Skeletal muscle tissue (tissue), 4 donors: ENCODE data around the gene SYT2. TPM values are rescaled to one million over a fixed set of nuclear protein-coding genes. Genes with fewer than 3 reads are reported as not detected.
"Not testable (repeated sequence)": the region's sequence is repeated elsewhere in the genome, so short reads cannot be mapped to it uniquely, and the experiment has no call there.

Source experiments
- H3K27ac ChIP-seq: one replicate; pipeline ENCODE4 v1.7.0; 2013; ENCODE audit warnings: mild to moderate bottlenecking, low read depth, low read length, inconsistent platforms
- H3K27me3 ChIP-seq, 3 donors: one replicate each; pipeline ENCODE4 v1.7.0; 2013; ENCODE audit warnings: low read length in 3 of 3; ENCODE audit not compliant: control insufficient read depth in 3 of 3, insufficient read depth in 3 of 3
- H3K36me3 ChIP-seq, 3 donors: one replicate each; pipeline ENCODE4 v1.7.0; 2013; ENCODE audit warnings: low read length in 3 of 3; ENCODE audit not compliant: control insufficient read depth in 3 of 3, insufficient read depth in 3 of 3
- H3K4me1 ChIP-seq, 3 donors: one replicate each; pipeline ENCODE4 v1.7.0; 2013; ENCODE audit warnings: low read length in 3 of 3, mild to moderate bottlenecking in 3 of 3; ENCODE audit not compliant: control insufficient read depth in 3 of 3, insufficient read depth in 3 of 3
- H3K4me3 ChIP-seq, 3 donors: one replicate each; pipeline ENCODE4 v1.7.0; 2013; ENCODE audit warnings: low read length in 3 of 3
- H3K9ac ChIP-seq, 3 donors: one replicate each; pipeline ENCODE4 v1.7.0; 2013; ENCODE audit warnings: low read length in 3 of 3, mild to moderate bottlenecking in 3 of 3, moderate library complexity in 2 of 3, low read depth in 1 of 3
- H3K9me3 ChIP-seq, 3 donors: one replicate each; pipeline ENCODE4 v1.7.0; 2013; ENCODE audit warnings: low read length in 3 of 3; ENCODE audit not compliant: control insufficient read depth in 3 of 3
- total RNA-seq: library from RNA; depleted of rRNA; stranded (reverse); fragments of >200 nt; gene quantifications from one replicate; pipeline ENCODE4 v1.2.3, GENCODE V29; 2014
- donor health status: Osteomylitis.

SYT2 gene
- total RNA-seq, 1 donor from 2014 or later: under 0.01 TPM

DNA sequence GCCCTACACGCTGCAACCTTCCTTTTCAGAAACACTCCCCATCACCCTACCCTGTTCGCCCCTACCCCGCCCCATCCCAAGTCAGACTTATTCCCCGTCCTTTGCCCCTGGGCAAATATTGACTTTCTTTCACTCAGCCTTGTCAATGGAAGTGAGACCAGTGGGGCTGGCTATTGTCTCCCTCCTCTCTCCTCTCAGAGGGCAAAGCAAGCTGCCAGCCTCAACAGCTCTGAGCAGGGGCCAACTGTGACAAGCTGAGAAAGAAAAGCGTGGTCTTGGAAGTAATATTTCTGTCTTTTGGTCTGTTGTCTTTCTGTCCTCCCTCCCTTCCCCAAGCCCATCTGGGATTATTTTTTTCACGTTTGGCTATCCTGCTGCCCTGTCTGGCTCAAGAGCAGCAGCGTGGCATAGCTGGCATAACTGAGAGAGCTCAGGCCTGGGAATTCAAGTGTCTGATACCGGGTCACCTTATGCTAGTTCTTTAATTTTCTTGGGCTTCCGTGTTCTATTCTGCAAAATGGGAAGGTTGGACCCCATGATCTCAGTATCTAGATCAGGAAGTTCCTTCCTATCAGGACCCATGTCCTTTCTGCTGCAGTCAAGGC lies 71.5 kb downstream of the SYT2 start:
- not testable (repeated sequence) for H3K9me3 ChIP-seq

DNA sequence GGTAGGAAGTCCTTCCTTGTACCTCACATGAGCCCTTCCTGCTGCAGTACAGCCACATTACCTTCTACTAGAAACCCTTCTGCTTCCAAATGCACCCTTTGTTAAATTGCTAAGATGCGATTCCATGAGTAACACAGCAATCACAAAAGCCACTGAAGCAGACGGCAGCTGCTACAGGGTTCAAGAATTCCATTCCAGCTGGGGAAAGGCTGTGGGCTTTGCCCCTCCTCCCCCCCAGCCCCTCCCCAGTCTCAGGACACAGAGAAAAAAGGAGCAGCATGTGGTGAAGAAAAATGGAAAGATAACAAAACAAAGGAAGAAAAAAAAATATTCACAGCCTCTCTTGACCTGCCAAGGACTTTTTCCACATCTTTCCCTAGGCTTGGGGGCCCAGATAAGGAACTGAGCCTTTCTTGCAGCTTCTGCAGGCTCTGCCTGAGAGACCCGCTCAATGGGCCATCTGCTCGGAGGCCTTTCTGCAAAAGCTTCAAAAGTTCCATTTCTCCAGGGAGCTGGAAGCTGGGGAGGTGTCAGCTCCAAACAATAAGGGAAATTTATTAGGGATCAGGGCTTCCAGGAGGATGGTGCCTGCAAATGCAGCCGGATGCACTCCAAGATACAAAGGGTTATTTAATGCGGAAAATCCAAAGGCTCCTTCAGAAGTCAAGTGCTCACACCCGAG lies 72.1 kb downstream of the SYT2 start:
- no peaks in the 10 kb centered on the region for H3K9me3 ChIP-seq
- H3K9ac ChIP-seq: no peak overlapping the region
- no peak overlapping the region for H3K27ac ChIP-seq
- peaks cover 6 to 9% (median 6%) of the 10 kb centered on the region in 3 donors for H3K4me1 ChIP-seq
- peaks cover 36 to 48% (median 42%) of the 10 kb centered on the region in 3 donors for H3K27me3 ChIP-seq
- H3K4me3 ChIP-seq: no peak overlapping the region
- no peaks in the 10 kb centered on the region for H3K36me3 ChIP-seq

More for the DNA sequence above, 71.5 kb downstream of the SYT2 start:
- not testable (repeated sequence) for H3K36me3 ChIP-seq, H3K27ac ChIP-seq, H3K9ac ChIP-seq, H3K4me3 ChIP-seq
- peaks cover 33 to 52% (median 41%) of the 10 kb centered on the region in 3 donors for H3K27me3 ChIP-seq
- H3K4me1 ChIP-seq: peaks cover 6 to 14% (median 7%) of the 10 kb centered on the region in 3 donors

GRCh38 chr1:202637321-202638018 lies 72.8 kb downstream of the SYT2 start:
- not testable (repeated sequence) for H3K4me1 ChIP-seq, H3K4me3 ChIP-seq, H3K9ac ChIP-seq, H3K36me3 ChIP-seq, H3K9me3 ChIP-seq, H3K27ac ChIP-seq
- H3K27me3 ChIP-seq: peaks cover 29 to 41% (median 37%) of the 10 kb centered on the region in 3 donors

DNA sequence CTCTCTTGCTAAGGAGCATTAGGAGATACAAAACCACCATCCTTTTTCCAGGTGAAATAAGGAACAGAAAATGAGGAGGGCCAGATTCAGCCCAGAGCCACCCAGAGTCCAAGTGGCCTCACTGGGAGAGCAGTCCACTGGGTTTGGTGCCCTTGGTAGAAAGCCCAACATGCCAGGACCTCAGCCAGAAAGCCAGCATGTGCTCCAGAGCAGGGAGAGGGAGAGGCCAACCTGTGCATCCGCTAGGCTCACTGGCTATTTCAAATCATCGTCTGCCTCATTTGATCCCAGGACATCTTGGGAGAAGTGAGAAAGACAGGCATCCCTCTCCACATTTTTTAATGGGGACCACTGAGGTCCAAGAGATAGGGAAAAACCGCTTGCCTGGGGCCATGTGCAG lies 74.1 kb downstream of the SYT2 start:
- H3K4me3 ChIP-seq, H3K4me1 ChIP-seq, H3K9me3 ChIP-seq, H3K36me3 ChIP-seq, H3K9ac ChIP-seq, H3K27ac ChIP-seq: not testable (repeated sequence)
- peaks cover 31 to 40% (median 39%) of the 10 kb centered on the region in 3 donors for H3K27me3 ChIP-seq

GRCh38 chr1:202632241-202632640 lies 78.0 kb downstream of the SYT2 start:
- Histone ChIP-seq H3K4me3 (no peak overlapping the region), H3K9me3 (no peaks in the 10 kb centered on the region), H3K27ac (no peak overlapping the region), H3K27me3 (peaks cover 30 to 48% (median 33%) of the 10 kb centered on the region in 3 donors), H3K9ac (no peak overlapping the region), H3K36me3 (no peaks in the 10 kb centered on the region), H3K4me1 (peaks cover 0 to 3% (median 2%) of the 10 kb centered on the region in 3 donors)

DNA sequence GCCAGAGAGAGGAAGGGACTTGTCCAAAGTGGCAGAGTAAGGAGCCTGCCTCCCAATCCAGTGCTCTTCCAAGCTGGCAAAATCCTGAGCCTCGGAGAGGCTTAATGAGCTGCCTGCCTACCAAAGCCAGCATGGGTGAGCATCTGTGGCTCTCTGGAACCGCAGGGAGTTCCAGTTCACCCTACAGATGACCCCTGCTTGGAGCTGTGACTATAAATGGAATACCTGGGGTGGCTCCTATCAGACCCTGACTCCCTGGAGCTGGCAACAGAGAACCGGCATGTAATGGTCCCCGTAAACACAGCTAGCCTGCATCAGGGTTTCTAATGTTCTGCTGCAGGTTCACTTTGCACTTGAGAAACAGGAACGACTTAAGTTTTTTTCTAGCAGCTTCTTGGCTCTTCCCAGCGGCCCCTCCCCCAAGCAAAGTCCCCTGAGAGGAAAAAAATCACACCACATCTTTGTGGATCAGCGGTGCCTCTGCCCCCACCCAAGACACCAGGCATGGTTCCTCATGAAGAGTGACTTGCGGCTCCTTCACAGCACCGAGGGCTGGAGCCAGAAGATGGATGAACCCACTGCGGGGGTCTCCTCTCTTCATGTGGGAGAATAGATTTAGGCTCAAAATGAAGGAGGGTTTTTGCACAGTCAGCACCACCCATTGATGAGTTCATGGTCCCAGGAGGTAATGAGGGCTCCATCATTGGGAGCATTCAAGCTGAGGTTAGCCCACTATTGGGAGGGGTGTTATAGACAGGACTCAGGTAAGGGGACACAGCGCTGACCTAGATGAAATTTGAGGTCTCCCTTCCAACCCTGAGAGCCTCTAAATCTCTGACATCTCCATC lies 79.0 kb downstream of the SYT2 start:
- Histone ChIP-seq H3K9me3 (no peaks in the 10 kb centered on the region), H3K27ac (no peak overlapping the region), H3K27me3 (peaks cover 26 to 46% (median 31%) of the 10 kb centered on the region in 3 donors), H3K36me3 (no peaks in the 10 kb centered on the region), H3K9ac (no peak overlapping the region), H3K4me3 (no peak overlapping the region), H3K4me1 (peaks cover 0 to 12% (median 4%) of the 10 kb centered on the region in 3 donors)

DNA sequence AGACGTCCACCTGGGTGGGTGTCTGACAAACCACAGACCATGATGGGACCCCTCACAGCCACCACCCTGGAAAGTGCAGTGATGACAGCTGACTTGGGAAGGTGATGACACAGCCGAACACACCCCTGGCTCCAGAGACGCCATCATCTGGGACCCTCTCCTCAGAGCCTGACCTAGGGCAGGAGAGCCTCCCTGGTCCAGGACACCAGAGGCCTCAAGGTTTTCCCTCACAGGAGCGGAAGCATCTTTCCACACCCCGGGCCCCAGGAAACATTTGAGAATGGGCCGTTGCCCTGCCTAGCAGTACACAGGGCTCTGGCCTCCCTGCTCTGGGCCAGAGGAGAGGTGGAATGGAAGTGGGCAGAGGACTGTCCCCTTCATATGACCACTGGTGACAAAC lies 79.7 kb downstream of the SYT2 start:
- H3K4me3 ChIP-seq: no peak overlapping the region
- no peak overlapping the region for H3K9ac ChIP-seq
- H3K27me3 ChIP-seq: peaks cover 23 to 43% (median 25%) of the 10 kb centered on the region in 3 donors
- peaks cover 0 to 17% (median 8%) of the 10 kb centered on the region in 3 donors for H3K4me1 ChIP-seq
- no peak overlapping the region for H3K27ac ChIP-seq
- H3K9me3 ChIP-seq: no peaks in the 10 kb centered on the region
- no peaks in the 10 kb centered on the region for H3K36me3 ChIP-seq

GRCh38 chr1:202630096-202630495 lies 80.2 kb downstream of the SYT2 start:
- not testable (repeated sequence) for H3K9ac ChIP-seq
- H3K4me1 ChIP-seq: peaks cover 0 to 20% (median 9%) of the 10 kb centered on the region in 3 donors
- H3K27me3 ChIP-seq: peaks cover 21 to 38% (median 22%) of the 10 kb centered on the region in 3 donors

DNA sequence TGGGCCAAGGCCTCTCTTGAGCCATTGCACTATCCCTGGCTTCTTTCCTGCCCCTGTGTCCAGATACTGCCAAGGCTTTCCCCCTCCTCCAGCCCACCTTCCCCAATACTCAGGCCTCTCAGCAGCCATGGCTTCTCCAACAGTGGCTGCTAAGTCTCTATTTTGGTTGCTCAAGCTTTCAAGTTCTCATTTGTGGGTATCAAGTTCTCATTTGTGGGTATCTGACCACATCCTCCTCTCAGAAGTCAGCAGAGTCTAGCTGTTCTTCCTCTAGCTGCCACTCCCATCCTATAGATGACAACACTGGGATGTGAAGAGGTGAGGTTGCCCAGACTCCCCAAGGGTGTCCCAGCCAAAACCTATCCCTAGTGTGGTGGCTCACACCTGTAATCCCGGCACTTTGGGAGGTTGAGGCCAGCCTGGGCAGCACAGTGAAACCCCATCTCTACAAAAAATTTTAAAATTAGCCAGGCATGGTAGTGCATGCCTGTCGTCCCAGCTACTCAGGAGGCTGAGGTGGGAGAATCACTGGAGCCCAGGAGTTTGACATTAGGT lies 80.9 kb downstream of the SYT2 start:
- not testable (repeated sequence) for H3K36me3 ChIP-seq, H3K9ac ChIP-seq, H3K9me3 ChIP-seq, H3K4me3 ChIP-seq, H3K27ac ChIP-seq
- H3K4me1 ChIP-seq: peaks cover 0 to 27% (median 13%) of the 10 kb centered on the region in 3 donors
- peaks cover 22 to 42% (median 28%) of the 10 kb centered on the region in 3 donors for H3K27me3 ChIP-seq

More at GRCh38 chr1:202630096-202630495, 80.2 kb downstream of the SYT2 start:
- H3K9me3 ChIP-seq, H3K36me3 ChIP-seq, H3K4me3 ChIP-seq, H3K27ac ChIP-seq: not testable (repeated sequence)
